T-helper 17 cell (primary cell): ENCODE data around the gene GNB1L. TPM values are rescaled to one million over a fixed set of nuclear protein-coding genes. Genes with fewer than 3 reads are reported as not detected.

Experiments used
- ATAC-seq: fragments of 150-1000 bp; cut with Tn5 transposase; 2 replicates; pipeline ENCODE4 v1.10.0; 2021; ENCODE audit warnings: mild to moderate bottlenecking, moderate library complexity
- DNase-seq, 3 donors: peaks; one replicate each; pipeline versions ENCODE4 v3.0.0 to v3.0.0-alpha.2; 2020 to 2021
- H3K9me3 ChIP-seq: one replicate; pipeline ENCODE4 v1.7.0; 2013; ENCODE audit warnings: low read length, mild to moderate bottlenecking; ENCODE audit not compliant: control insufficient read depth, poor library complexity, severe bottlenecking
- H3K27ac Mint-ChIP-seq: one replicate; pipeline ENCODE4 v1.8.0; 2022; ENCODE audit warnings: mild to moderate bottlenecking, moderate library complexity, mixed read lengths
- H3K27me3 Mint-ChIP-seq: one replicate; pipeline ENCODE4 v1.8.0; 2022; ENCODE audit warnings: mixed read lengths
- H3K36me3 Mint-ChIP-seq: one replicate; pipeline ENCODE4 v1.8.0; 2022; ENCODE audit warnings: low read depth, mixed read lengths
- H3K4me1 Mint-ChIP-seq: one replicate; pipeline ENCODE4 v1.8.0; 2022; ENCODE audit warnings: mild to moderate bottlenecking, mixed read lengths
- H3K4me3 Mint-ChIP-seq: one replicate; pipeline ENCODE4 v1.8.0; 2022; ENCODE audit warnings: mild to moderate bottlenecking, moderate library complexity, mixed read lengths
- total RNA-seq, 4 donors: library from RNA in 2 of 4; stranded (reverse) in 2 of 4; gene quantifications; one replicate each; pipeline ENCODE4 v1.2.3 and lab custom pipeline; 2022 to 2026

GNB1L gene
- total RNA-seq, 2 donors from 2014 or later: 5.0 to 6.2 TPM

DNA sequence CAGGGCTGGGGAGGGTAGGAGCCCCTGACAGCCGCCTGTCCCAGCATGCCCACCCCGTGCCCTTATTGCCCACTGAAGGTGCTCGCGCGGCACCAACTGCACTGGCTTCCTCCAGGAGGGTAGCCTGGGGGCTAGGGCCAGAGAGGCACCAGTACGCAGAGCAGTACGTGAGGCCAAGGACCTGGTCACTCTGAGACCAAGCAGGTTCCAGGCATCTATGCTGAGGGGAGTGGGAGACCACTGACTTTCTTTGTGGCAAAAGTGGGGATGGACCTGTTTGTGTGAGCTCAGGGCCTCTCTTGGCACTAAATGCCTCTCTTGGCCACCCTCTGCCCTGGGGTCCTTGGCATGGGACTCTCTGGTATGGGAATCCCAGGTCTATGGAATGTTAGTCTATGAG lies 120.5 kb downstream of the GNB1L start:
- H3K9me3 ChIP-seq: no peaks in the 10 kb centered on the region
- DNase-seq (no peak), ATAC-seq (no peak)
- H3K36me3 Mint-ChIP-seq: no peaks in the 10 kb centered on the region
- no peak overlapping the region for H3K4me3 Mint-ChIP-seq
- H3K27me3 Mint-ChIP-seq: no peaks in the 10 kb centered on the region
- no peak overlapping the region for H3K27ac Mint-ChIP-seq
- H3K4me1 Mint-ChIP-seq: peaks cover 2% of the 10 kb centered on the region

DNA sequence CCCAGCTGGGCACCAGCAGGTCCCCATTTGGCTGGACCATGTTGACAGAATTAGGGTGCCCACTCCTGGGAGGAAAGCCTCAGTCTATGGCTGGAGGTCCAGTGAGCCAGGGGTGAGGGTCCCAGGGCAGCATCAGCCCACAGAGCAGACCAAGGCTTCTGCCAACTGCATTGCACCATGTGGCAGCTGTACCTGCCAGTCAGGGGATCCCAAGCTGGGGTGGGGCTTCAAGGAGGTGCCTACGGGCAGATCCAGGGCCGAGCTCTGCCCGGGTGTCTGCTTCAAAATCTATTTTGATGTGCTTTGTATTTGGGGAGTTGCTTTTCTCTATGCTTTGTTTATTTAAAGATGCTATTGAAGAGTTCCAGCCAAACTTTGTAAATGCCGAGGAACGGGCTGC lies 120.9 kb downstream of the GNB1L start:
- DNase-seq (no peak), ATAC-seq (no peak)
- H3K4me1 Mint-ChIP-seq: peaks cover 2% of the 10 kb centered on the region
- H3K4me3 Mint-ChIP-seq: no peak overlapping the region
- H3K27me3 Mint-ChIP-seq: no peaks in the 10 kb centered on the region
- H3K36me3 Mint-ChIP-seq: no peaks in the 10 kb centered on the region
- H3K27ac Mint-ChIP-seq: no peak overlapping the region
- no peaks in the 10 kb centered on the region for H3K9me3 ChIP-seq

Other genes starting within 250 kb of the GNB1L start
- gene SEPTIN5, start 140.4 kb downstream of the GNB1L start, total RNA-seq: 10 to 100 TPM in 1 of 2 donors, 1 to 10 TPM in 1; 2.8 to 54.7 TPM
- 100 to 1,000 TPM in 1 of 2 donors, 1 to 10 TPM in 1; 3.5 to 113 TPM for gene GP1BB, start 131.3 kb downstream of the GNB1L start, total RNA-seq
- not detected for gene TBX1, start 94.1 kb downstream of the GNB1L start, total RNA-seq
- 10 to 100 TPM; 12.4 to 13.1 TPM for gene RTL10, start within 50 bp of the GNB1L start, total RNA-seq
- 10 to 100 TPM; 28.2 to 37.3 TPM for gene COMT, start 86.9 kb upstream of the GNB1L start, total RNA-seq
- 10 to 100 TPM; 16.8 to 25.6 TPM for gene TXNRD2, start 86.9 kb upstream of the GNB1L start, total RNA-seq
- 1 to 10 TPM; 1.3 to 2.8 TPM for gene ARVCF, start 161.9 kb upstream of the GNB1L start, total RNA-seq
- 10 to 100 TPM; 31.7 to 44.3 TPM for gene TANGO2, start 166.2 kb upstream of the GNB1L start, total RNA-seq
- gene DGCR8, start 225.4 kb upstream of the GNB1L start, total RNA-seq: 10 to 100 TPM; 32.0 to 37.9 TPM